SU-DHL-6 (cell line): ENCODE measurements around the gene ZNF365.

Source experiments
- H2AFZ ChIP-seq: fragments of 200-600 bp; sonication (generic); 2 replicates; pipeline ENCODE4 v1.6.1; 2014; ENCODE audit warnings: low read depth, mild to moderate bottlenecking, moderate library complexity, mixed read lengths, antibody characterized with exemption, low read length; ENCODE audit not compliant: severe bottlenecking
- H3F3A ChIP-seq: fragments of 200-600 bp; shearing (Covaris generic); 2 replicates; pipeline ENCODE4 v1.6.0; 2016; ENCODE audit warnings: antibody characterized with exemption, mild to moderate bottlenecking; ENCODE audit not compliant: insufficient read depth
- H3K27ac ChIP-seq: fragments of 200-600 bp; sonication (generic); 2 replicates; pipeline ENCODE4 v1.5.1; 2016; ENCODE audit warnings: low read depth, mild to moderate bottlenecking, low read length, moderate library complexity, mixed read lengths
- H3K27me3 ChIP-seq: fragments of 200-600 bp; sonication (generic), shearing (Covaris generic); 2 replicates; pipeline ENCODE4 v1.6.0; 2014; ENCODE audit warnings: mild to moderate bottlenecking, low read length
- H3K36me3 ChIP-seq: fragments of 200-600 bp; sonication (generic); 2 replicates; pipeline ENCODE4 v1.6.1; 2014; ENCODE audit warnings: mild to moderate bottlenecking, low read length, mixed read lengths
- H3K4me2 ChIP-seq: fragments of 300-600, 200-600 bp; shearing (Covaris generic), sonication (generic); 2 replicates; pipeline ENCODE4 v1.6.0; 2014; ENCODE audit warnings: low read length, low read depth, mild to moderate bottlenecking; ENCODE audit not compliant: poor library complexity, severe bottlenecking
- H3K4me3 ChIP-seq: fragments of 200-600 bp; sonication (generic); 2 replicates; pipeline ENCODE4 v1.5.1; 2014; ENCODE audit warnings: antibody characterized with exemption, low read length, mild to moderate bottlenecking, mixed read lengths; ENCODE audit not compliant: insufficient read depth, poor library complexity, severe bottlenecking
- H3K79me2 ChIP-seq: fragments of 200-600 bp; sonication (generic); 2 replicates; pipeline ENCODE4 v1.6.1; 2014; ENCODE audit warnings: mild to moderate bottlenecking, low read length, moderate library complexity; ENCODE audit not compliant: insufficient read depth
- H3K9ac ChIP-seq: fragments of 200-600 bp; sonication (generic); 2 replicates; pipeline ENCODE4 v1.7.0; 2014; ENCODE audit warnings: mild to moderate bottlenecking, low read length
- H3K9me2 ChIP-seq: fragments of 200-600 bp; sonication (generic); replicated peaks from 2 replicates; pipeline ENCODE4 v1.6.1; 2014; ENCODE audit warnings: low read length; ENCODE audit not compliant: insufficient read depth
- H3K9me3 ChIP-seq: fragments of 200-600 bp; sonication (generic); 2 replicates; pipeline ENCODE4 v1.6.1; 2014; ENCODE audit warnings: low read length, mixed read lengths; ENCODE audit not compliant: insufficient read depth
- H4K20me1 ChIP-seq: fragments of 200-600 bp; sonication (generic); 2 replicates; pipeline ENCODE4 v1.6.1; 2014; ENCODE audit warnings: low read depth, mild to moderate bottlenecking, antibody characterized with exemption, low read length, moderate library complexity, mixed read lengths
- CTCF ChIP-seq: fragments of 200-600 bp; sonication (generic); IDR thresholded peaks from one replicate; pipeline ENCODE4 v1.5.1; 2017; ENCODE audit warnings: antibody characterized with exemption, mild to moderate bottlenecking, low read length, moderate library complexity; ENCODE audit not compliant: insufficient read depth, poor library complexity, severe bottlenecking
- EZH2phosphoT487 ChIP-seq: fragments of 200-600 bp; sonication (generic), shearing (Covaris generic); conservative IDR thresholded peaks from 2 replicates; pipeline ENCODE4 v1.6.1; 2018; ENCODE audit warnings: mild to moderate bottlenecking, antibody characterized with exemption, low read length, moderate library complexity, mixed read lengths

Gene ZNF365

GRCh38 chr10:62437696-62438095 lies 63.5 kb downstream of the ZNF365 start:
- TF ChIP-seq EZH2phosphoT487 (no peak), CTCF (peak; percentile 56)
- H3K4me2 ChIP-seq: no peak overlapping the region

GRCh38 chr10:62442006-62442405 lies 67.8 kb downstream of the ZNF365 start:
- no peaks in the 10 kb centered on the region for H3F3A ChIP-seq
- no peaks in the 10 kb centered on the region for H4K20me1 ChIP-seq
- TF ChIP-seq EZH2phosphoT487 (no peak), CTCF (no peak)
- H3K27me3 ChIP-seq: no peaks in the 10 kb centered on the region
- H3K4me3 ChIP-seq: no peak overlapping the region
- no peaks in the 10 kb centered on the region for H3K9me2 ChIP-seq
- no peak overlapping the region for H3K27ac ChIP-seq
- H3K9ac ChIP-seq: no peak overlapping the region
- H3K79me2 ChIP-seq: no peaks in the 10 kb centered on the region
- no peaks in the 10 kb centered on the region for H3K9me3 ChIP-seq
- H3K36me3 ChIP-seq: no peaks in the 10 kb centered on the region
- no peak overlapping the region for H3K4me2 ChIP-seq
- H2AFZ ChIP-seq: no peak overlapping the region

More at GRCh38 chr10:62437696-62438095, 63.5 kb downstream of the ZNF365 start:
- Histone ChIP-seq H3K36me3 (no peaks in the 10 kb centered on the region), H3K27me3 (no peaks in the 10 kb centered on the region), H4K20me1 (no peaks in the 10 kb centered on the region), H3K27ac (no peak overlapping the region), H3F3A (no peaks in the 10 kb centered on the region), H3K4me3 (no peak overlapping the region), H3K9me3 (no peaks in the 10 kb centered on the region), H3K9ac (no peak overlapping the region), H3K79me2 (no peaks in the 10 kb centered on the region), H2AFZ (no peak overlapping the region), H3K9me2 (no peaks in the 10 kb centered on the region)

- Histone ChIP-seq H2AFZ (no peak overlapping the region), H3K9me2 (no peaks in the 10 kb centered on the region), H3F3A (no peaks in the 10 kb centered on the region), H3K4me2 (no peak overlapping the region), H3K9me3 (no peaks in the 10 kb centered on the region), H4K20me1 (no peaks in the 10 kb centered on the region), H3K27me3 (no peaks in the 10 kb centered on the region), H3K27ac (no peak overlapping the region), H3K4me3 (no peak overlapping the region), H3K9ac (no peak overlapping the region), H3K79me2 (no peaks in the 10 kb centered on the region), H3K36me3 (no peaks in the 10 kb centered on the region)
- TF ChIP-seq EZH2phosphoT487 (no peak), CTCF (no peak)
Measured at GRCh38 chr10:62442894-62443669, 68.9 kb downstream of the ZNF365 start.
